NCI-H1436 treated with DMSO at 0.1 percent for 48 hours (cell line): ENCODE results near the gene IL15.
"Not testable (repeated sequence)": the region's sequence is repeated elsewhere in the genome, so short reads cannot be mapped to it uniquely, and the experiment has no call there.

Source experiments
- DNase-seq: peaks from one replicate; lab custom pipeline; 2025; lab: John Stamatoyannopoulos, UW

Gene IL15

GRCh38 chr4:141703497-141703896 is 67.1 kb downstream of the IL15 start:
- no peak for DNase-seq

DNA sequence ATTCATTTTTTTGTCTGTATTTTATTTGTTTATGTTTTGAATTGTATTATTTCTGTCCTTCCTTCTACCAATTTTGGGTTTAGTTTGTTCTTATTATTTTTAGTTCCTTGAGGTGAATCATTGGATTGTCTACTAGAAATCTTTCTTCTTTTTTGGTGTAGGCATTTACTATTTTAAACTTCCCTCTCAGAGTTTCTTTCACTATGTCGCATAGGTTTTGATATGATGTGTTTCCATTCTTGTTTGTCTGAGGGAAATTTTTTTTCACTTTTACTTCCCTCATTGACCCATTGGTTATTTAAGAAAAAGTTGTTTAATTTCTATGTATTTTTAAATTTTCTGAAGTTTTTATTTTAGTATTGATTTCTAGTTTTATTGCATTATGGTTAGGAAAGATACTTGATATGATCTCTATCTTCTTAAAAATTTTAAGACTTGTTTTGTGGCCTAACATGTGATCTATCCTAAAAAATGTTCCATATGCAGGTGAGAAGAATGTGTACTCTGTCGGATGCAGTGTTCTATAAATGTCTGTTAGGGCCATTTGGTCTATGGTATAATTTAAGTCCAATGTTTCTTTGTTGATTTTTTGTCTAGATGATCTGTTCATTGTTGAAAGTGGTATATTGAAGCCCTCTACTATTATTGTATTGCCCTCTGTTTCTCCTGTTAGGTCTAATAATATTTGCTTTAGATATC is 68.8 kb downstream of the IL15 start:
- DNase-seq, result no peak

DNA sequence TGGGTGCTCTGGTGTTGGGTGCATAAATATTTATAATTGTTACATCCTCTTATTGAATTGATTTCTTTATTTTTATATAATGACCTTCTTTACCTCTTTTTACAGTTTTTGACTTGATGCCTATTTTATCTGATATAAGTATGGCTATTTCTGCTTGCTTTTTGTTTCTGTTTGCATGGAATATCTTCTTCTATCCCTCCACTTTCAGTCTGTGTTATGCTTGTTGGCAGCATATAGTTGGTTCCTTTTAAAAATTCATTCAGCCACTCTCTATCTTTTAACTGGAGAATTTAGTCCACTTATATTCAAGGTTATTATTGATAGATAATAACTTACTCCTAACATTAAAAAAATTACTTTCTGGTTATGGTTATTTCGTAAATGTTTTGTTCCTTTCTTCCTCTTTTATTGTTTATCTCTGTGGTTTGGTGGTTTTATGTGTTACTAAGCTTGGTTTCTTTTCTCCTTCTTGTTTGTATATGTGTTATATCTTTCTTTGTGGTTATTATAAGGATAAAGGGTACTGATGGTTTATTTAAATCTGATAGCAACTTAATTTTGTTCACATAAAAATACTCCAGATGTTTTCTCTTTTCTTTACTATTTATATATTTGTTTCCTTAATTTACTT is 69.5 kb downstream of the IL15 start:
- no peak for DNase-seq

- DNase-seq, result no peak
Observed at GRCh38 chr4:141706445-141706844, 70.1 kb downstream of the IL15 start.

GRCh38 chr4:141711211-141711610 is 74.8 kb downstream of the IL15 start:
- no peak for DNase-seq

GRCh38 chr4:141713185-141713584 is 76.8 kb downstream of the IL15 start:
- no peak for DNase-seq

DNA sequence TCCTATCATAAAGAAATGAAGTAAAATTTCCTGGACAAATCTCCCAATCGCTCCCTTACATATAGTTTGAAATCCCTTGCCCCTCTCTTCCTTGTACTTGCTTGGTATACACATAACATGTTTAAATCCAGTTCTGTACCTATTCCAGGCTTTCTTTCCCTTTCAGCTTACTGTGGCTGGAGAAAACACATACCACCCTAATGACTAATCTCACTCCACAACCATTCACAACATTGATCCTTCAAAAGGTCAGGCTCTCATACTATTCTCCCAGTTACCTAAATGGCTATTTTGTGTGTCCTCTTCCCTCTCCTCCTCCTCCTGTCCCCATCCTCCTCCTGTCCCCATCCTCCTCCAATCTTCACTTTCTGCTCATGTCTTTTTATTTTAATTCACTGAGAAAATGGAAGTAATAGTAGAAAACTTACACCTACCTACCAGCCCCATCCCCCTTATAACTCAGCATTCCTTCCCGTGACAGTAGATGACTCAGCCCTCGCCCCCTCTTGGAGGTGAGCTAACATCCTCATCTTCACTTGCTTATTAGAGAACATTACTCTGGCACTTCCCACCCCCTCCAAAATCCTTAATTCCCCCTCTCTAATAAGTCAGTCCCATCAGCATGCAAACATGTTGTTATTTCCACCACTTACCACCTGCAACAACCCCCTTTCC is 77.5 kb downstream of the IL15 start:
- no peak for DNase-seq

GRCh38 chr4:141719585-141719984 is 83.2 kb downstream of the IL15 start:
- DNase-seq, result no peak

DNA sequence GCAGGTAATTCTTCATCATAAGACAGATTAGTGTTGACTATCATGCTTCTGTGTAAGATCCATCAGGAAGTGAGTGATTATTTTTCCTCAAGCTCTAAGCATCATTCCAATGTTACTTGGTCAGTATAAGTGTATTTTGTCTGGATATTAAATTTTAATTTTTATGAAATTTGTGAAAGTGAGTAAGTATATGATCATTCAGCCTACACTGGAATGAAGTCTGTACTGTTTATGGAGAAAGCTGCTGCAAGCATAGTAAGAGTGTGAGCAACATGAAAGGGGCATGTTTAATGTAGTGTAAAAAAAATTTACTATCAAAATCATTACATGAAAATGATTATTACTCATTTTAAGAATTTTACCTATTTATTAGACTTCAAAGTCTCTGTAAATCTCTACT is 84.8 kb downstream of the IL15 start:
- DNase-seq, result no peak

GRCh38 chr4:141724646-141725045 is 88.3 kb downstream of the IL15 start:
- no peak for DNase-seq

DNA sequence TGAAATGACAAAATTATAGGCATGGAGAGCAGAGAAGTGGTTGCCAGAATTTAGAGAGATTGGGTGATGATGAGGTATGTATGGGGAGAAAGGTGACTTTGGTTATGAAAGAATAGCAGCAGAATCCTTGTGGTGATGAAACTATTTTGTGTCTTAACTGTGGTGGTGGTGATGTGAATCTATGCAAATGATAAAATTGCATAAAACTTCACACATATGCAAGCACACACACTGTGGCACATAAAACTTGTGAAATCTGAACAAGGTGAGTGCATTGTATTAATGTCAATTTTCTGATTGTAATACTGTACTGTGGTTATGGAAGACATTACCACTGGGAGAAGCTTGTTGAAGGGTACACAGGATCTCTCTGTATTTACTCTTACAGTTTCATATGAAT is 91.0 kb downstream of the IL15 start:
- DNase-seq, result no peak

GRCh38 chr4:141730805-141731204 is 94.4 kb downstream of the IL15 start:
- DNase-seq, result no peak

- no peak for DNase-seq
Observed at GRCh38 chr4:141731481-141731880, 95.1 kb downstream of the IL15 start.

DNA sequence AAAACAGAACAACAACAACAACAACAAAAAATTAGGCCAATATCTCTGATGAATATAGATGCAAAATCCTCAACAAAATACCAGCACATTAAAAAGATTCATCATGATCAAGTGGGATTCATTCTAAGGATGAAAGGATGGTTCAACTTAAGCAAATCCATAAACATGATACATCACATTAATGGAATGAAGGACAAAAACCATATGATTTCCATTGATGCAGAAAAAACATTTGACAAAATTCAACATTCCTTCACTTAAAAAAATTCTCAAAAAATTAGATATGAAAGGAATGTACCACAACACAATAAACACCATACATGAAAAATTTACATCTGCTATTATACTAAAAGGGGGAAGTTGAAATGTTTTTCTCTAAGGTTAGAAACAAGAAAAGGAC is 103.3 kb downstream of the IL15 start:
- no peak for DNase-seq

DNA sequence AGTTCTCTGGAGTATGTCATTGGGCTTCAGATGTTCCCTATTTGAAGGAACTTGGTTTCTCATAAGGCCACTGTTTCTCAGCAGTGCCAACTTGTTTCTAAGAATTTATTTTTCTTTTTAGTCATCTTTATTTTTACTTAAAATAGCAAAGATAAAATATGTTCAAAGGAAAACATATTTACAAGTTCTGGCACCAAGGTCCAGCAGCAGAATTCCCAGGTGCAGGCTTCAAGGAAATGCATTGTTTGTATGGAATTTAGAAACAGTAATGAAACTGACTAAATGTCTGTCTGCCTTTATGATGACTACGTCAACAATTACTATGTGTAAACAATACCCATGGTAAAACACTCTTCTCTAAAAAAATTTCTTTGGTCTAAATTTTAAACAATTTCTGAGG is 109.6 kb downstream of the IL15 start:
- DNase-seq, result no peak

GRCh38 chr4:141751806-141752205 is 115.4 kb downstream of the IL15 start:
- DNase-seq, result not testable (repeated sequence)

DNA sequence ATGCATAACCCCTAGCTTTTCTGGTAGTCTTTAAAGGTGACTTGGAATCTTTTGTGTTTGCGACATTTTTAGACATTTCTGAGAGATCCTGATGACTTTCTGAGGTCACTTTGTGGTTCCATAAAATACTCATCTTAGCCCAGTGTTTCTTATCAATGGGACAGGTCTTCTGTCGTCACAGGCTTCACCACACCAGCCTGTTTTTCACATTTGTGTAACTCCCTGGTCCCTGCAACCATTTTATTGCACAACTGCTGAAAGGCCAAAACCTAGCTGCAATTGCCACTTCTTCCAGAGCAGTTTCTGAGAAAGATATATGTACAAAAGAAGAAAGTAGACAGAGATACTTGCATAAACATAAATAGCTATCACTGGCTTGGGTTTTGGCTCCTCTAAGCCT is 120.9 kb downstream of the IL15 start:
- DNase-seq, result no peak

DNA sequence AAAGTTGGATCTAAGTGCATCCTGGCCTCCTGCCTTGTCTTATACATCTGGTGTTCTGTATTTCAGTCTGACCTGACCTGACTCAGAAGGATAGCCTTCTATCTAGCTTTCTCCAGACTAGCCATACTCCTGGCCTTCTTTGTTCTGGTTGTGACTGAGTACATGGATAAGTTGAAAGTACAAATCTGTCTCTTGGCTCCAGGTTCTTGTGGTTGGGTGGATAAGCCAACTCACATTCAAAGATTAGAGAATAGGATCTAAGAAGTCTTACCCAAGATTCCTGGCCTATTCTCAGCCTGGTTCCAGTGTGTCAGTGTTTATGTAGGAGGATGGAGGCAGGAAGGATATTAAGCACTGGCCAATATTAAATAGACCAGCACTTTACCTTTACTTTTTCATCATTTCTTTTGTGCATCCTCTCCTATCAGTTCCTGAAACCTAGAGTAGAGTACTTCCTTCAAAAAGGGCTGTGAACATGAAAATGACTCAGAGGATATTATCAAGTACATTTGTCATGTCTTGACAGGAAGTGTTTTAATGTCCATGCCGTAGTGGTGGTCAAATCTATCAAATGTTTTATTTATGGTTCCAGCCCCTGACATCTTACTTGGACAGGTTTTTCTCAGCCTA is 123.5 kb downstream of the IL15 start:
- DNase-seq, result no peak

DNA sequence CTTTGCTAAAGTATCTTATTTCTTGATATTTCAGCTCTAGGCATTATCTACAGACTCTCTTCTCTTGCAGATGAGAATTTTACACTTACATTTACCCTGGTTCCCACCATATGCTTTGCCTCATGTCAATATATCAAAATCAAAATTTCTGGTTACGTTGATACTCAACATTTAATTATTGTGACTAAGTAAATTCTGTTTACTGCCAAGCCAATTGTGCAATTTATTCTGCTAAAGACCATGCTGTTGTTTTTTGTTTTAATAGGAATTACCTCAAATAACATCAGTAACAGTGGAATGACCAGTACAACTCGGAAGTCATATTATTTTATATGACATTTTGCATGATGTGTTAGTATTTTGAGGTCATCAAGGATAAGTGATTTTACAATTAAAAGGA is 125.5 kb downstream of the IL15 start:
- no peak for DNase-seq

- DNase-seq, result no peak
Observed at GRCh38 chr4:141763374-141763773, 127.0 kb downstream of the IL15 start.

GRCh38 chr4:141768954-141769353 is 132.6 kb downstream of the IL15 start:
- no peak for DNase-seq

DNA sequence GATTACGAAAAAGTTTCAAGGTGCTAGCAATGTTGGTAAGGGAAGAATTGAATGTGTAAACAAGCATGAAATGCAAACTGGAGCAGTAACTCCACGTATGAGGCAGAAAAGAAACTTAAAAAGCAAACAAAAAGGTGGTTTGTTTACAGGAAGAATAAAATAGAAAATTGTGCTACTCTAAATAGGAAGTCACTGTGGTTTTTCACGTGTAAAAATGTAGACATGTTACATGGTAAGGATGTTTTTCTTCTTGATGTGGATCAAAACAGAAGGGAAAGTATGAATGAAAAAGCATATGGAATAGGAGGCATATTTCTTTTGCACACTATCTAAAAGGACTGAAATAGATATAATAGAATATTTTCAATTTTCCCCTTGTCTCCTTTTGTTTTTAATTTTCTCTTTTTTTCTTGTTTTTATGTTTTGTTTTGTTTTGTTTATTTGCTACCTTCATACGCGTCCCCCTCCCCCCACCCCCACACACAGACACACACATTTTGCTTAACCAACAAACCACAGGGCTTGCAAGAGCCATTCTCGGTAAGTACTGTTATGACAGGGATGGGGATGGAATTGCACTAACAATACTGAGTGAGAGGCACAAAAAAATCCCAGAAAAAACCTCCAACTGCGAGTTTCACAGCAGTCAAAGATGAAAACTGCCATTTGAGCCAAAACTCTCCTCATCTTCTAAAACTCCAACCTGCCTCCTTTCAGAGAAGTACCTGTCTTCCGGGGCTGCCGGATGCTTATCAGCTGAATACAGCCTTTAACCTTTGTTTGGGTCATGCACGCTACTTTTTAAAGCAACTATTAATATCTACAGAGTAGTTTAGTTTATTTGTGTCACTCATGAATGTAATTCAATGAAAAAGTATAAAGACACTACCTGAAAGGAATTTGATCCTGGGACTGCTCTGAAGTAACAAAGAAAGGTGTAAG is 135.8 kb downstream of the IL15 start:
- no peak for DNase-seq
